Panc1 (cell line): Measurements from ENCODE around the gene DPY19L1.
"Not testable (repeated sequence)": the region's sequence is repeated elsewhere in the genome, so short reads cannot be mapped to it uniquely, and the experiment has no call there.

Experiments used
- CTCF ChIP-seq: fragments of 450-650 bp; IDR thresholded peaks from 2 replicates; pipeline ENCODE4 v1.5.1; 2017; ENCODE audit warnings: mild to moderate bottlenecking
- POLR2AphosphoS5 ChIP-seq: IDR thresholded peaks from 2 replicates; pipeline ENCODE4 v1.6.1; 2012; ENCODE audit warnings: mild to moderate bottlenecking, low read depth, low read length, moderate library complexity
- REST ChIP-seq, 2 experiments: IDR thresholded peaks; 2 replicates each; pipeline ENCODE4 v1.6.1; 2011 to 2012; ENCODE audit warnings: low read depth in 2 of 2, control low read depth in 1 of 2, low read length in 1 of 2, mild to moderate bottlenecking in 1 of 2, moderate library complexity in 1 of 2; ENCODE audit not compliant: insufficient read depth in 1 of 2
- SIN3A ChIP-seq: IDR thresholded peaks from 2 replicates; pipeline ENCODE4 v1.6.1; 2012; ENCODE audit warnings: low read depth, mild to moderate bottlenecking, low read length, moderate library complexity, borderline replicate concordance; ENCODE audit not compliant: insufficient read depth
- TCF7L2 ChIP-seq: IDR thresholded peaks from 2 replicates; pipeline ENCODE4 v1.6.1; 2011; ENCODE audit warnings: mild to moderate bottlenecking, low read depth, low read length, inconsistent platforms

DNA sequence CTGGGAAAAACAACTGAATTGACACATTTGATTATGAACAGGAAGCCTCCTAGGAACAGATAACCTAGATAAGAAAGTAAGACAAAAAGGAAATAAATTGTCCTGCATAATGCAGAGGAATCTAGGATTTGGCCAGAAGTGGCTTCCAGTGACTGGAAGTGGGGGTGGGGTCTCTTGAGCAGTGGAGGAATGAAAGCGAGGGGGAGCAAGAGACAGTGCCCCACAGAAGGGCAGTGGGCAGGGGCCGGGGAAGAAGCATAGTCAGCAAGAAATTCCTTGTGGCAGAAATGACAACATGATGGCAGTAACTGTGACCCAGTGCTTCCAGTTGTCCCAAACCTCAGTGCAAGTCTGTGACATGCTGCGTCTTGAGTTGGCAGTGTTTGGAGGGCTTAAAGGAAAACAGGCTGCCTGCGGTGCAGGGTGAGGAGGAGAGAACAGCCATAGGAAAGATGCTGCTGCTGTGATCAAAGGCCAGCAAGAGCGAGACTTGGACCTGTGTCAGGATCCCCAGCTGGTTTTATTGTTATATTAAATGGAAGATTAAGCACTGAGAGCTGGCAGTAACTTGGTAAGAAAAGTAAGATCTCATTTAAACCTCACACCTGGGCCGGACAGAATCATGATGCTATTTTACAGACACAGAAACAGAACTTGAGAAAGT lies 119.0 kb downstream of the DPY19L1 start:
- TF ChIP-seq CTCF; POLR2AphosphoS5; REST (IDR thresholded peaks at IDR 0.05; ENCODE audit: insufficient read depth in 1 of 2, low read depth in 2 of 2, low read length in 1 of 2); TCF7L2; SIN3A: not testable (repeated sequence)
